Left renal pelvis (tissue), 4 donors: ENCODE data around the gene CDH7. TPM values are rescaled to one million over a fixed set of nuclear protein-coding genes. Genes with fewer than 3 reads are reported as not detected.

ENCODE experiments used
- DNase-seq, 4 donors: peaks; one replicate each; pipeline ENCODE4 v3.0.0-alpha.2; 2013; ENCODE audit warnings: low read depth in 4 of 4, low spot score in 3 of 4
- polyA plus RNA-seq, 4 donors: library from polyadenylated mRNA; unstranded; fragments of 120-200 nt; gene quantifications; one replicate each; pipeline ENCODE4 v1.2.1, GENCODE V29; 2013; ENCODE audit not compliant: insufficient read length in 4 of 4

Gene CDH7
- polyA plus RNA-seq, 4 donors: 13.5 to 24.4 (median 17.4) TPM

- no peak for DNase-seq
These were observed 150.7 kb downstream of the CDH7 start for GRCh38 chr18:65901522-65901921.

DNA sequence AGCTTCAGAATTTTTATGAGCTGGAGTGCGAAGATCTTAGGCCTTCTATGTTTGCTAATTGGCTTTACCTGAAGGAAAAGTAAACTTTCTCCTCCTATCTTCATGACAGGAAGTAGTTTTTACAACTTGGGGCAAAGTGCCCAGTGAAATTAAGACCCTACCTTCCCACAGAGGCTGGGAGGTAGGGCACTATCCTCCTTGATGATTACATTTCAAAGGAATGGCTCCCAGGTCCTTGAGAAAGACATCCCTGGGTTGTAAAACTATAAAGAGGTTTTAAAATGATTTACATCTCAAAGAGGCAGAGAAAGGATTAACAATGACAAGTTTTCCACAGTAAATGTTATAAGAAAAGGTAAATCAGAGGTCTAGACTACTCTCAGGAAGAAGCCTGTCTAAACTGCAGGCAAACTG is 155.8 kb downstream of the CDH7 start:
- DNase-seq: peak in 3 of 4 donors; percentile 29 to 52 (median 33)

DNA sequence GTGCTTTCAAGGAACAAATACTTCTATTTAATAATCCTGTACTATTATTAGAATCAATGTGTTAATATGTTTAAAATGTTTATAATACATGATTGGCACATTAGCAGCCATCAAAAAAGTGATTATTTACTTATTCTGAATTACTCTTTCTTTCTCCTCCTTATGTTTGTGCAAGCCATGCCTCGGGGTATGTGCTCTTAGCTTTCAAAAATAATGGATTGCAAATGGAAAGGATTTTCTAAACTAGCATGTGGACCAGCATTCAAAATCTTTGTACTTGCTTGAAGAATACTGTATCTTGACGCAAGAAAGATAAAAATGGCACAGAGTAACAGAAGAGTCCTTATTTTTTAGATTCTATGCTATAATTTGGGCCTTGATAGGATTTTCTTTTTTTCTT is 156.5 kb downstream of the CDH7 start:
- no peak for DNase-seq

DNA sequence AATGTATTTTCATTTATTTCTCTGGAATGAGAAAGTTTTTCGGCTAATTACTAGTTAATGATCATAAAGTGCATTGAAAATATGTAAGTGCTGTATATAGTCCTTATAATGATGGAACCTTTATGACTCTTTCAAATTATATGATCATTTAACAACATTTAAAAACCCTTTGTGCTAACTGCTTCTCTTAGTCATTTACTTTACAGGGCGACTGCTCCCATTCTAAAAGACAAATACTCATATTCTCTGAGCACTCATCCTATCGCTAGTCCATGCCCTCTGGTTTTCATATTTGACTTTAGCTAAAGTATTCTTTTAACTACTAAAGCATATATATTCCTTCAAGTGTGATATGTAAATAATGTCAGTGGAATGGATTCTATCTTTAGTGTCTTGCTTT is 168.2 kb downstream of the CDH7 start:
- no peak for DNase-seq

- DNase-seq: no peak
These were observed 168.9 kb downstream of the CDH7 start for GRCh38 chr18:65919663-65920062.

GRCh38 chr18:65922103-65922502 is 171.3 kb downstream of the CDH7 start:
- DNase-seq: no peak

- DNase-seq: no peak
These were observed 174.1 kb downstream of the CDH7 start for GRCh38 chr18:65924904-65925303.

DNA sequence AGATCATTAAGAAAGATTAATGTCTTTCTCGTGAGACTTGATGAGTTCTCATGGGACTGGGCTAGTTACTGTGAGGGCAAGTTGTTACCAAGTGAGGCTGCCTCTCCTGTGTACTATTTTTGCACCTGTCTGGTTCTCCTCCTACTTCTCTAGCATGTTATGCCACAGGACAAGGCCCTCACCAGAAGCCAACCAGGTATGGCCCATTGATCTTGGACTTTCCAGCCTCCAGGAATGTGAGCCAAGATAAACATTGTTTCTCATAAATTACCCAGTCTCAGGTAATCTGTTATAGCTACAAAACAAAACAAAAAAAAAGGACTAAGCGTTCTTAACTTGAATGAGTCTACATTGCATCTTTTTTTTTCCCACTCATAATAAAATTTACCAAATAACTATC is 184.1 kb downstream of the CDH7 start:
- no peak for DNase-seq

DNA sequence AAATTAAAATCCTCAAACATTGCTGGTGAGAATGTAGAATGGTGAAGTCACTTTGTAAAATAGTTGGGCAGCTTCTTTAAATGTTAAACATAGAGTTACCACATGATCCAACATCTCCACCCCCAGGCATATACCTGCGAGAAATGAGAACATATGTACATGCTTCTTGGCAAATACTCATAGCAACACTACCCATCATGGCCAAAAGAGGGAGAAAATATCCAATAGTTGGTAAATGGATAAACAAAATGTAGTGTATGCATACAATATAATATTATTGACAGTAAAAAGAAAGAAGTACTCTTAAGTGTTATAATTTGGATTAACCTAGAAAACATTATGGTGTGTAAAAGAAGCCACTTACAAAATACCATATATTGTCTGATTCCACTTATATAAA is 185.9 kb downstream of the CDH7 start:
- DNase-seq: no peak

DNA sequence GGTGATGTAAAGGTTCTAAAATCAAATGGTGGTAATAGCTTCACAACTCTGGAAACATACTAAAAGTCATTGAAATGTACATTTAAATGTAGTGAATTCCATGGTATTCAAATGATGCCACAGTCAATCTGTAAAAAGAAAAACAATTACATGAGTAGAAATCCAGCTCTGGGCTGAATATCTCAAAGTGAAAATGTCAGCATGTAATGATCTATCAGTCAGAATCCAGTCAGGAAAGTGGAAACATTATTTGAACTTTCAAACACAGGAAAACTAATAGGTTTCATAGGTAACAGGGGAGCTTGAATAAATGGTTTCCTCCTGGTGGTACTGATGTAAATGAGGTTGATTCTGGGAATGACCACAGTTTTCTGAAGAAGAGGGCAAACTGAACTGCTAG is 186.4 kb downstream of the CDH7 start:
- DNase-seq: no peak

GRCh38 chr18:65938592-65939372 is 188.0 kb downstream of the CDH7 start:
- DNase-seq: no peak
